Testis (tissue), 2 donors: ENCODE data around the gene SMIM32.

Experiments used
- CTCF ChIP-seq, 3 experiments: fragments of 450-650 bp in 2 of 3; fragments of 200-600 bp in 1 of 3; sonication (generic) in 1 of 3; IDR thresholded peaks; one replicate each; pipeline ENCODE4 v1.5.1; 2016 to 2019; ENCODE audit warnings: antibody characterized with exemption in 3 of 3, mild to moderate bottlenecking in 2 of 3, moderate library complexity in 1 of 3
- POLR2A ChIP-seq: fragments of 450-650 bp; IDR thresholded peaks from one replicate; pipeline ENCODE4 v1.6.1; 2017; ENCODE audit warnings: antibody characterized with exemption, mild to moderate bottlenecking, moderate library complexity

- TF ChIP-seq POLR2A (no peak), CTCF (IDR thresholded peaks at IDR 0.05) (no peak)
These were observed 32.8 kb upstream of the SMIM32 start for GRCh38 chr5:136225796-136226195.
